ENCODE measurements around the gene NCEH1. TPM values are rescaled to one million over a fixed set of nuclear protein-coding genes. Genes with fewer than 3 reads are reported as not detected.
"Not testable (repeated sequence)": the region's sequence is repeated elsewhere in the genome, so short reads cannot be mapped to it uniquely, and the experiment has no call there.

The NCEH1 gene
- total RNA-seq, 1 experiment from 2014 or later, result 4.5 TPM

GRCh38 chr3:172726380-172726779 is 15.5 kb upstream of the NCEH1 start:
- TF ChIP-seq KAT7 (CRISPR knock-in tag; IDR thresholded peaks at IDR 0.05; ENCODE audit: borderline replicate concordance), result no peak
- no peak for TF ChIP-seq FOXK1 (CRISPR knock-in tag; IDR thresholded peaks at IDR 0.05)
- TF ChIP-seq ETV6 (CRISPR knock-in tag; IDR thresholded peaks at IDR 0.05), result no peak
- H3K9me3 Mint-ChIP-seq, result peaks cover 14% of the 10 kb centered on the region
- CTCF ChIA-PET, result no interaction called here

GRCh38 chr3:172722536-172723040 is 11.7 kb upstream of the NCEH1 start:
- H3K27ac Mint-ChIP-seq; POLR2A ChIA-PET; H3K27me3 Mint-ChIP-seq (ENCODE audit: low read depth); ATAC-seq; CTCF ChIA-PET; H3K4me3 Mint-ChIP-seq; H3K4me1 Mint-ChIP-seq; DNase-seq (ENCODE audit: low spot score): not testable (repeated sequence)
- peaks cover 38% of the 10 kb centered on the region for H3K9me3 Mint-ChIP-seq
- peaks cover 18% of the 10 kb centered on the region for H3K36me3 Mint-ChIP-seq

More at GRCh38 chr3:172726380-172726779, 15.5 kb upstream of the NCEH1 start:
- POLR2A ChIA-PET, result no interaction called here
- no peaks in the 10 kb centered on the region for H3K27me3 Mint-ChIP-seq (ENCODE audit: low read depth)
- ATAC-seq, result no peak
- no peak overlapping the region for H3K4me3 Mint-ChIP-seq
- H3K27ac Mint-ChIP-seq, result no peak overlapping the region
- H3K36me3 Mint-ChIP-seq, result peaks cover 6% of the 10 kb centered on the region; the same call in 1 of the 2 replicates
- DNase-seq (ENCODE audit: low spot score), result no peak
- no peaks in the 10 kb centered on the region for H3K4me1 Mint-ChIP-seq

- no peak for ATAC-seq
- 0 out of 2 replicates have a peak, but pooled peaks cover 3% of the 10 kb centered on the region for H3K4me1 Mint-ChIP-seq
Observed at GRCh38 chr3:172717493-172718088, 6.7 kb upstream of the NCEH1 start.

More at GRCh38 chr3:172717493-172718088, 6.7 kb upstream of the NCEH1 start:
- Mint-ChIP-seq H3K9me3 (peaks cover 25% of the 10 kb centered on the region), H3K27me3 (ENCODE audit: low read depth) (no peaks in the 10 kb centered on the region; the same call in 1 of the 2 replicates), H3K36me3 (peaks cover 12% of the 10 kb centered on the region), H3K4me3 (no peak overlapping the region), H3K27ac (no peak overlapping the region)
- no peak for TF ChIP-seq TP53 (CRISPR knock-in tag; IDR thresholded peaks at IDR 0.05)
- TF ChIP-seq ZNF425 (CRISPR knock-in tag; conservative IDR thresholded peaks at IDR 0.05), result no peak
- TF ChIP-seq PREB (CRISPR knock-in tag; IDR thresholded peaks at IDR 0.05; ENCODE audit: borderline replicate concordance), result no peak
- TF ChIP-seq ZNF317 (CRISPR knock-in tag; IDR thresholded peaks at IDR 0.05; ENCODE audit: borderline replicate concordance, low read depth), result no peak
- no peak for TF ChIP-seq E2F5 (CRISPR knock-in tag; IDR thresholded peaks at IDR 0.05)
- no peak for TF ChIP-seq MYBL2 (CRISPR knock-in tag; IDR thresholded peaks at IDR 0.05)
- TF ChIP-seq TEAD4 (CRISPR knock-in tag; IDR thresholded peaks at IDR 0.05), result no peak
- TF ChIP-seq ZNF219 (CRISPR knock-in tag; IDR thresholded peaks at IDR 0.05; ENCODE audit: borderline replicate concordance), result no peak
- TF ChIP-seq ZNF512 (CRISPR knock-in tag; IDR thresholded peaks at IDR 0.05; ENCODE audit: borderline replicate concordance), result no peak
- no peak for TF ChIP-seq IRF1 (CRISPR knock-in tag; IDR thresholded peaks at IDR 0.05)
- no peak for TF ChIP-seq GRHL2 (CRISPR knock-in tag; IDR thresholded peaks at IDR 0.05; ENCODE audit: insufficient replicate concordance, severe bottlenecking)
- no peak for TF ChIP-seq ATF6 (CRISPR knock-in tag; IDR thresholded peaks at IDR 0.05)
- no peak for TF ChIP-seq CREB1 (CRISPR knock-in tag; IDR thresholded peaks at IDR 0.05)
- TF ChIP-seq JUN (CRISPR knock-in tag; IDR thresholded peaks at IDR 0.05), result no peak
- ChIA-PET POLR2A (no interaction called here), CTCF (interaction anchor here (1.0 kb wide), 1 partner anchor 16 kb away, joined by 3 read pairs; no protein-coding TSS in a partner anchor)
- DNase-seq (ENCODE audit: low spot score), result no peak
